Neural progenitor cell (in vitro differentiated cells): ENCODE data around the gene COX18.

Source experiments
- CTCF ChIP-seq: fragments of 200-600 bp; sonication (generic); IDR thresholded peaks from 2 replicates; pipeline ENCODE4 v1.5.1; 2017; ENCODE audit warnings: antibody characterized with exemption, mild to moderate bottlenecking
- EZH2 ChIP-seq: fragments of 200-600 bp; sonication (generic); IDR thresholded peaks from 2 replicates; pipeline ENCODE4 v1.6.1; 2017; ENCODE audit warnings: antibody characterized with exemption, mild to moderate bottlenecking, moderate library complexity

GRCh38 chr4:73036123-73036522 lies 33.4 kb downstream of the COX18 start:
- no peak for TF ChIP-seq EZH2
- no peak for TF ChIP-seq CTCF
